Loucy (cell line): Measurements from ENCODE around the gene LENG9.

Experiments
- EZH2phosphoT487 ChIP-seq: fragments of 200-600 bp; IDR thresholded peaks from 2 replicates; pipeline ENCODE4 v1.6.1; 2018; ENCODE audit warnings: antibody characterized with exemption, mild to moderate bottlenecking, moderate library complexity, borderline replicate concordance
- TF ChIP-seq, protein P1 (sequence below): fragments of 200-600 bp; sonication (generic); conservative IDR thresholded peaks from 2 replicates; pipeline ENCODE4 v1.5.1; 2014; ENCODE audit warnings: mild to moderate bottlenecking, antibody characterized with exemption, low read length

DNA sequence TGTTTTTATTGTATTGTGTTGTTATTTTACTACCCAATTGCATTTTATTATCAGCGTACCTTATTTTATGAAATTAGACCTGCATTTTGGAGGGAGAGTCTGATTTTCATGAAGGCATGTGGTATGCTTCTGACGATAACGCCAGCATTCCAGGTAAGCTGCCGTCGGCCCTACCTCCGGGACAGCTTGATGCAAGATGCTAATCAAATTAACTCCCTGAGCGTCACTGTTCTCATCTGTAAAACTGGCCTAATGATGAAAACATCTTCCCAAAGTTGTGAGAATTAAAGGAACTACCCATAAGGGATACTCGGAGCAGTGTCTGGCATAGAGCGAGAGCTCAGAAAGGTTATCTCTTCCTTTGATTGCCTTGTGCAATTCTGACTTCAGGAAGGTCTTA lies 26.2 kb upstream of the LENG9 start:
- TF ChIP-seq, protein P1, sequence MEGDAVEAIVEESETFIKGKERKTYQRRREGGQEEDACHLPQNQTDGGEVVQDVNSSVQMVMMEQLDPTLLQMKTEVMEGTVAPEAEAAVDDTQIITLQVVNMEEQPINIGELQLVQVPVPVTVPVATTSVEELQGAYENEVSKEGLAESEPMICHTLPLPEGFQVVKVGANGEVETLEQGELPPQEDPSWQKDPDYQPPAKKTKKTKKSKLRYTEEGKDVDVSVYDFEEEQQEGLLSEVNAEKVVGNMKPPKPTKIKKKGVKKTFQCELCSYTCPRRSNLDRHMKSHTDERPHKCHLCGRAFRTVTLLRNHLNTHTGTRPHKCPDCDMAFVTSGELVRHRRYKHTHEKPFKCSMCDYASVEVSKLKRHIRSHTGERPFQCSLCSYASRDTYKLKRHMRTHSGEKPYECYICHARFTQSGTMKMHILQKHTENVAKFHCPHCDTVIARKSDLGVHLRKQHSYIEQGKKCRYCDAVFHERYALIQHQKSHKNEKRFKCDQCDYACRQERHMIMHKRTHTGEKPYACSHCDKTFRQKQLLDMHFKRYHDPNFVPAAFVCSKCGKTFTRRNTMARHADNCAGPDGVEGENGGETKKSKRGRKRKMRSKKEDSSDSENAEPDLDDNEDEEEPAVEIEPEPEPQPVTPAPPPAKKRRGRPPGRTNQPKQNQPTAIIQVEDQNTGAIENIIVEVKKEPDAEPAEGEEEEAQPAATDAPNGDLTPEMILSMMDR, result no peak
- TF ChIP-seq EZH2phosphoT487, result no peak
